ENCODE measurements around the gene PEX5L. TPM values are rescaled to one million over a fixed set of nuclear protein-coding genes. Genes with fewer than 3 reads are reported as not detected.
"Not testable (repeated sequence)": the region's sequence is repeated elsewhere in the genome, so short reads cannot be mapped to it uniquely, and the experiment has no call there.

The PEX5L gene
- total RNA-seq (2014; rRNA removed; shearing (Covaris generic)): 0.45 and 1.9 TPM in 2 replicates

GRCh38 chr3:180036671-180037455 lies at the start of gene PEX5L:
PEX5L (minus strand) TSS chr3:180036937; CDS start chr3:180036599, 338 bp downstream.
- Histone ChIP-seq H3K4me3 (ENCODE audit: insufficient read depth, low read depth, low read length) (peak within 1 kb of the TSS; percentile 67), H3K27me3 (ENCODE audit: control insufficient read depth, insufficient read depth, low read length) (peaks cover 7% of the 10 kb centered on the region; the same call in 1 of the 2 replicates), H3K36me3 (replicated peaks; ENCODE audit: control insufficient read depth, insufficient read depth, low read length) (no peaks in the 10 kb centered on the region)
- peak; percentile 93 for DNase-seq

- no peak for DNase-seq
- Histone ChIP-seq H3K27me3 (ENCODE audit: control insufficient read depth, insufficient read depth, low read length) (no peaks in the 10 kb centered on the region), H3K36me3 (replicated peaks; ENCODE audit: control insufficient read depth, insufficient read depth, low read length) (no peaks in the 10 kb centered on the region), H3K4me3 (ENCODE audit: insufficient read depth, low read depth, low read length) (no peak overlapping the region)
Observed at GRCh38 chr3:180085122-180085710, 48.5 kb upstream of the PEX5L start.

- H3K36me3 ChIP-seq (replicated peaks; ENCODE audit: control insufficient read depth, insufficient read depth, low read length): no peaks in the 10 kb centered on the region
- no peak for DNase-seq
- H3K27me3 ChIP-seq (ENCODE audit: control insufficient read depth, insufficient read depth, low read length): no peaks in the 10 kb centered on the region
- H3K4me3 ChIP-seq (ENCODE audit: insufficient read depth, low read depth, low read length): no peak overlapping the region
Observed at GRCh38 chr3:180082699-180083098, 46.0 kb upstream of the PEX5L start.

- Histone ChIP-seq H3K4me3 (ENCODE audit: insufficient read depth, low read depth, low read length) (no peak overlapping the region), H3K36me3 (replicated peaks; ENCODE audit: control insufficient read depth, insufficient read depth, low read length) (no peaks in the 10 kb centered on the region), H3K27me3 (ENCODE audit: control insufficient read depth, insufficient read depth, low read length) (no peaks in the 10 kb centered on the region)
- no peak for DNase-seq
Observed at GRCh38 chr3:180078592-180078991, 41.9 kb upstream of the PEX5L start.

- H3K36me3 ChIP-seq (replicated peaks; ENCODE audit: control insufficient read depth, insufficient read depth, low read length): no peaks in the 10 kb centered on the region
- H3K4me3 ChIP-seq (ENCODE audit: insufficient read depth, low read depth, low read length): no peak overlapping the region
- DNase-seq: no peak
- H3K27me3 ChIP-seq (ENCODE audit: control insufficient read depth, insufficient read depth, low read length): no peaks in the 10 kb centered on the region
Observed at GRCh38 chr3:180073561-180073960, 36.8 kb upstream of the PEX5L start.

- Histone ChIP-seq H3K27me3 (ENCODE audit: control insufficient read depth, insufficient read depth, low read length) (no peaks in the 10 kb centered on the region), H3K4me3 (ENCODE audit: insufficient read depth, low read depth, low read length) (no peak overlapping the region), H3K36me3 (replicated peaks; ENCODE audit: control insufficient read depth, insufficient read depth, low read length) (no peaks in the 10 kb centered on the region)
- peak; percentile 26 for DNase-seq
Observed at GRCh38 chr3:180072786-180073185, 36.0 kb upstream of the PEX5L start.

GRCh38 chr3:180070925-180071324 lies 34.2 kb upstream of the PEX5L start:
- Histone ChIP-seq H3K4me3 (ENCODE audit: insufficient read depth, low read depth, low read length) (no peak overlapping the region), H3K27me3 (ENCODE audit: control insufficient read depth, insufficient read depth, low read length) (no peaks in the 10 kb centered on the region), H3K36me3 (replicated peaks; ENCODE audit: control insufficient read depth, insufficient read depth, low read length) (no peaks in the 10 kb centered on the region)
- no peak for DNase-seq

- Histone ChIP-seq H3K36me3 (replicated peaks; ENCODE audit: control insufficient read depth, insufficient read depth, low read length) (no peaks in the 10 kb centered on the region), H3K4me3 (ENCODE audit: insufficient read depth, low read depth, low read length) (no peak overlapping the region), H3K27me3 (ENCODE audit: control insufficient read depth, insufficient read depth, low read length) (no peaks in the 10 kb centered on the region)
- DNase-seq: no peak
Observed at GRCh38 chr3:180068023-180068422, 31.3 kb upstream of the PEX5L start.

GRCh38 chr3:180066598-180066997 lies 29.9 kb upstream of the PEX5L start:
- Histone ChIP-seq H3K27me3 (ENCODE audit: control insufficient read depth, insufficient read depth, low read length) (no peaks in the 10 kb centered on the region), H3K4me3 (ENCODE audit: insufficient read depth, low read depth, low read length) (no peak overlapping the region), H3K36me3 (replicated peaks; ENCODE audit: control insufficient read depth, insufficient read depth, low read length) (no peaks in the 10 kb centered on the region)
- DNase-seq: no peak

- H3K4me3 ChIP-seq (ENCODE audit: insufficient read depth, low read depth, low read length): no peak overlapping the region
- no peaks in the 10 kb centered on the region for H3K36me3 ChIP-seq (replicated peaks; ENCODE audit: control insufficient read depth, insufficient read depth, low read length)
- H3K27me3 ChIP-seq (ENCODE audit: control insufficient read depth, insufficient read depth, low read length): no peaks in the 10 kb centered on the region
- no peak for DNase-seq
Observed at GRCh38 chr3:180063783-180064182, 27.0 kb upstream of the PEX5L start.

GRCh38 chr3:180062771-180063170 lies 26.0 kb upstream of the PEX5L start:
- DNase-seq: no peak
- Histone ChIP-seq H3K4me3 (ENCODE audit: insufficient read depth, low read depth, low read length) (no peak overlapping the region), H3K36me3 (replicated peaks; ENCODE audit: control insufficient read depth, insufficient read depth, low read length) (no peaks in the 10 kb centered on the region)

GRCh38 chr3:180059356-180059755 lies 22.6 kb upstream of the PEX5L start:
- Histone ChIP-seq H3K36me3 (replicated peaks; ENCODE audit: control insufficient read depth, insufficient read depth, low read length) (no peaks in the 10 kb centered on the region), H3K4me3 (ENCODE audit: insufficient read depth, low read depth, low read length) (no peak overlapping the region), H3K27me3 (ENCODE audit: control insufficient read depth, insufficient read depth, low read length) (no peaks in the 10 kb centered on the region)
- no peak for DNase-seq

More at GRCh38 chr3:180062771-180063170, 26.0 kb upstream of the PEX5L start:
- no peaks in the 10 kb centered on the region for H3K27me3 ChIP-seq (ENCODE audit: control insufficient read depth, insufficient read depth, low read length)

- no peak for DNase-seq
- no peak overlapping the region for H3K4me3 ChIP-seq (ENCODE audit: insufficient read depth, low read depth, low read length)
- H3K36me3 ChIP-seq (replicated peaks; ENCODE audit: control insufficient read depth, insufficient read depth, low read length): no peaks in the 10 kb centered on the region
- no peaks in the 10 kb centered on the region for H3K27me3 ChIP-seq (ENCODE audit: control insufficient read depth, insufficient read depth, low read length)
Observed at GRCh38 chr3:180058238-180058637, 21.5 kb upstream of the PEX5L start.

GRCh38 chr3:180055656-180056055 lies 18.9 kb upstream of the PEX5L start:
- H3K27me3 ChIP-seq (ENCODE audit: control insufficient read depth, insufficient read depth, low read length); DNase-seq; H3K36me3 ChIP-seq (replicated peaks; ENCODE audit: control insufficient read depth, insufficient read depth, low read length); H3K4me3 ChIP-seq (ENCODE audit: insufficient read depth, low read depth, low read length): not testable (repeated sequence)

- DNase-seq: no peak
- no peak overlapping the region for H3K4me3 ChIP-seq (ENCODE audit: insufficient read depth, low read depth, low read length)
- H3K36me3 ChIP-seq (replicated peaks; ENCODE audit: control insufficient read depth, insufficient read depth, low read length): no peaks in the 10 kb centered on the region
- no peaks in the 10 kb centered on the region for H3K27me3 ChIP-seq (ENCODE audit: control insufficient read depth, insufficient read depth, low read length)
Observed at GRCh38 chr3:180049391-180049790, 12.7 kb upstream of the PEX5L start.

All from H7 (cell line).